ENCODE results near the gene FBRS.

The FBRS gene

GRCh38 chr16:30703971-30704370 lies 45.7 kb downstream of the FBRS start:
- FAIRE-seq, result no peak
- no peak for DNase-seq (ENCODE audit: insufficient read length, low spot score)
- no peak for TF ChIP-seq CTCF (IDR thresholded peaks at IDR 0.05; ENCODE audit: insufficient read depth, missing control alignments)

GRCh38 chr16:30706046-30706445 lies 47.8 kb downstream of the FBRS start:
- FAIRE-seq (no peak), DNase-seq (ENCODE audit: insufficient read length, low spot score) (no peak)
- TF ChIP-seq CTCF (IDR thresholded peaks at IDR 0.05; ENCODE audit: insufficient read depth, missing control alignments), result no peak

DNA sequence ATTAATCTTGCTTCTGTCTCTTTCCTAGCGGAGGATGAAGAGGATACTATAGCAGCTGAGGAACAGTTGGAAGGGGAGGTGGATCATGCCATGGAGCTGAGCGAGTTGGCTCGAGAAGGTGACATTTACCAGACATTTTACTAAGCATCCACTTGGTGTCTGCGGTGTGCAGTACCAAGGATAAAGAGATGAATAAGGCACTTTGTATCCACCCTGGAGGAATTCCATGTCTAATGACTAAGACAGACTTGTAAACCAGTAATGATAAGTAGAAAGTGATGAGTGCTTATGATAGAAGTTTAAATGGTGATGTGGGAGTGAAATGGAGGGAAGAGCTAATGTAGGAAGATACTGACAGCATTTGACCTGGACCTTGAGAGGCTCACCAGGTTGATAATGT lies 52.7 kb downstream of the FBRS start:
- no peak for TF ChIP-seq CTCF (IDR thresholded peaks at IDR 0.05; ENCODE audit: insufficient read depth, missing control alignments)
- FAIRE-seq, result no peak
- no peak for DNase-seq (ENCODE audit: insufficient read length, low spot score)

DNA sequence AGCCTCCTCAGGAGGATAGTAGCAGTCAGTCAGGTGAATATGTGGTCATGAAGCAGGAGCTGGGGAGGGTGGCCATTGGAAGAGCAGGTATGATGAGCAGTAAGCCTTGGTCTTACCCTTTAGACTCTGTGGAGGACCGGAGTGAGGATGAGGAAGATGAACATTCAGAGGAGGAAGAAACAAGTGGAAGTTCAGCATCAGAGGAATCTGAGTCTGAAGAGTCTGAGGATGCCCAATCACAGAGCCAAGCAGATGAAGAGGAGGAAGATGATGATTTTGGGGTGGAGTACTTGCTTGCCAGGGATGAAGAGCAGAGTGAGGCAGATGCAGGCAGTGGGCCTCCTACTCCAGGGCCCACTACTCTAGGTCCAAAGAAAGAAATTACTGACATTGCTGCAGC lies 53.5 kb downstream of the FBRS start:
- FAIRE-seq (no peak), DNase-seq (ENCODE audit: insufficient read length, low spot score) (no peak)
- no peak for TF ChIP-seq CTCF (IDR thresholded peaks at IDR 0.05; ENCODE audit: insufficient read depth, missing control alignments)

DNA sequence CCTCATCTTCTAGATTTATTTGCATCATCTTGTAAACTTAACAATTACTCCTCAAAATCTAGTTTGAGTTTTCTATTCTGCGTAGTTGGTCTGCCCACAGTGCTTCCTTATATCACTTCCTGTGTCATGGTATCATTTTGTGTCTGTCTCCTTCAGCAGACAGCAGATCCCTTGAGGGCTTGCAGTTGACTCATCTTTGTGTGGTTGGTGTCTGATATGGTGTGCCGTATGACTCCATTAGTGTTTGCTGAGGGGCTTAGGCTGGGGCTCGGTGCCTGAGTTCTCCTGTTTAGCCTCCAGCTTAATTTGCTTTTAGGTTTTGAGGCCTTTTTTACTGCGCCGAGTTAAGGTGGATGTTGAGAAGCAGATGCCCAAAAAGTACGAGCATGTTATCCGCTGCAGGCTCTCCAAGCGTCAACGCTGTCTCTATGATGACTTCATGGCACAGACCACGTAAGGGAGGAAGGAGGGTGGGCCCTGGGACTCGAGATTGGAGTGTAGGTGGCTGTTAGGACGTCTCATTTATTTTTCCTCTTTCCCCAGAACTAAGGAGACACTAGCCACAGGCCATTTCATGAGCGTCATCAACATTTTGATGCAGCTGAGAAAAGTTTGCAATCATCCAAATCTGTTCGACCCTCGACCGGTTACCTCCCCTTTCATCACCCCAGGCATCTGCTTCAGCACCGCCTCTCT lies 57.7 kb downstream of the FBRS start:
- DNase-seq (ENCODE audit: insufficient read length, low spot score) (no peak), FAIRE-seq (no peak)
- no peak for TF ChIP-seq CTCF (IDR thresholded peaks at IDR 0.05; ENCODE audit: insufficient read depth, missing control alignments)

GRCh38 chr16:30720086-30720485 lies 61.9 kb downstream of the FBRS start:
- no peak for FAIRE-seq

More at GRCh38 chr16:30720086-30720485, 61.9 kb downstream of the FBRS start:
- no peak for TF ChIP-seq CTCF (IDR thresholded peaks at IDR 0.05; ENCODE audit: insufficient read depth, missing control alignments)
- DNase-seq (ENCODE audit: insufficient read length, low spot score), result no peak

All from D721Med (cell line).